HCT116 (cell line): ENCODE data around the gene RTL10. TPM values are rescaled to one million over a fixed set of nuclear protein-coding genes. Genes with fewer than 3 reads are reported as not detected.

Experiments
- ATAC-seq: fragments of 200-7000 bp; cut with Tn5 transposase; 2 replicates; pipeline ENCODE4 v1.9.1; 2020; ENCODE audit warnings: mild to moderate bottlenecking, moderate library complexity
- BruUV-seq: library from RNA; stranded (reverse); fragments of 400-500 nt; replicated peaks from 2 replicates; lab custom pipeline; 2021; lab: Mats Ljungman, UMichigan
- CTCF ChIA-PET: fragments of 300-600 bp; sonication (Branson Sonifier 250); formaldehyde crosslinking; loops from one replicate; lab custom pipeline; 2021; ENCODE audit warnings: antibody characterized with exemption; lab: Charles Lee
- POLR2A ChIA-PET: fragments of 300-600, 350-600 bp; sonication (Branson Sonifier 250); formaldehyde crosslinking; loops from one replicate; lab custom pipeline; 2021; ENCODE audit warnings: antibody characterized with exemption; lab: Charles Lee
- RAD21 ChIA-PET, 2 experiments: fragments of 300-600 bp; sonication (Branson Sonifier 250); formaldehyde crosslinking; loops; one replicate each; lab custom pipeline; 2023; ENCODE audit warnings: low total read pairs in 2 of 2; ENCODE audit not compliant: uncharacterized antibody in 2 of 2, unreplicated experiment in 2 of 2, low non-redundant PET in 1 of 2; lab: Charles Lee
- DNase-seq: peaks from one replicate; pipeline ENCODE4 v3.0.0-alpha.2; 2010; ENCODE audit warnings: low read depth, low spot score
- H2AFZ ChIP-seq: fragments of 200-600 bp; shearing (Covaris generic), sonication (generic); 2 replicates; pipeline ENCODE4 v1.6.1; 2017; ENCODE audit warnings: low read depth, mixed run types, mixed read lengths, antibody characterized with exemption, low read length; ENCODE audit not compliant: poor library complexity, severe bottlenecking
- H3K27ac ChIP-seq: 2 replicates; pipeline ENCODE4 v1.5.1; 2012; ENCODE audit warnings: low read depth, low read length
- H3K27me3 ChIP-seq: fragments of 200-600 bp; sonication (generic); 2 replicates; pipeline ENCODE4 v1.6.1; 2016; ENCODE audit warnings: mixed run types, low read length, mixed read lengths; ENCODE audit not compliant: insufficient read depth
- H3K36me3 ChIP-seq, 2 experiments: fragments of 200-500 bp in 1 of 2; fragments of 200-600 bp in 1 of 2; sonication (Bioruptor generic) in 1 of 2; sonication (generic) in 1 of 2; 2 replicates each; pipeline versions ENCODE4 v1.5.1 to v1.6.1; 2014 to 2016; ENCODE audit warnings: low read length in 2 of 2, inconsistent platforms in 1 of 2, mixed read lengths in 1 of 2, mixed run types in 1 of 2; ENCODE audit not compliant: insufficient read depth in 2 of 2, control insufficient read depth in 1 of 2
- H3K4me1 ChIP-seq, 2 experiments: fragments of 200-600 bp in 1 of 2; sonication (generic) in 1 of 2; 2 replicates each; pipeline versions ENCODE4 v1.5.1 to v1.6.1; 2012 to 2017; ENCODE audit warnings: low read length in 2 of 2, inconsistent platforms in 1 of 2, mild to moderate bottlenecking in 1 of 2, mixed read lengths in 1 of 2, mixed run types in 1 of 2, moderate library complexity in 1 of 2; ENCODE audit not compliant: insufficient read depth in 2 of 2, control insufficient read depth in 1 of 2
- H3K4me2 ChIP-seq: fragments of 200-600 bp; sonication (generic); 2 replicates; pipeline ENCODE4 v1.6.1; 2017; ENCODE audit warnings: mixed run types, low read length, mixed read lengths
- H3K4me3 ChIP-seq, 2 experiments: fragments of 200-600 bp in 1 of 2; sonication (generic) in 1 of 2; replicated peaks in 1 of 2; 2 replicates each; pipeline ENCODE4 v1.5.1; 2011 to 2016; ENCODE audit warnings: low read length in 2 of 2, control low read depth in 1 of 2, low read depth in 1 of 2, mild to moderate bottlenecking in 1 of 2, mixed read lengths in 1 of 2, mixed run types in 1 of 2
- H3K79me2 ChIP-seq: fragments of 200-600 bp; sonication (generic); 2 replicates; pipeline ENCODE4 v1.6.1; 2017; ENCODE audit warnings: mild to moderate bottlenecking, mixed run types, low read length, moderate library complexity, mixed read lengths; ENCODE audit not compliant: insufficient read depth
- H3K9ac ChIP-seq: fragments of 200-600 bp; sonication (generic); 2 replicates; pipeline ENCODE4 v1.6.1; 2016; ENCODE audit warnings: low read length, mixed read lengths
- H3K9me2 ChIP-seq: fragments of 200-600 bp; sonication (generic), shearing (Covaris generic); 2 replicates; pipeline ENCODE4 v1.6.1; 2017; ENCODE audit warnings: mixed run types, mild to moderate bottlenecking, moderate library complexity; ENCODE audit not compliant: insufficient read depth
- H3K9me3 ChIP-seq, 2 experiments: fragments of 200-500 bp in 1 of 2; fragments of 200-600 bp in 1 of 2; sonication (Bioruptor generic) in 1 of 2; sonication (generic) in 1 of 2; 2 replicates each; pipeline ENCODE4 v1.6.1; 2014 to 2017; ENCODE audit warnings: low read length in 2 of 2, mixed read lengths in 2 of 2, inconsistent platforms in 1 of 2, low read depth in 1 of 2, mild to moderate bottlenecking in 1 of 2, mixed run types in 1 of 2, moderate library complexity in 1 of 2; ENCODE audit not compliant: control insufficient read depth in 1 of 2, insufficient read depth in 1 of 2
- H4K20me1 ChIP-seq: fragments of 200-600 bp; sonication (generic), shearing (Covaris generic); 2 replicates; pipeline ENCODE4 v1.6.1; 2017; ENCODE audit warnings: mixed run types, mild to moderate bottlenecking, moderate library complexity; ENCODE audit not compliant: insufficient read depth
- CEBPB ChIP-seq: IDR thresholded peaks from 2 replicates; pipeline ENCODE4 v1.6.1; 2012; ENCODE audit warnings: low read depth
- EGR1 ChIP-seq: IDR thresholded peaks from 2 replicates; pipeline ENCODE4 v1.6.1; 2012; ENCODE audit warnings: low read depth
- EZH2 ChIP-seq: fragments of 200-600 bp; sonication (generic); IDR thresholded peaks from 2 replicates; pipeline ENCODE4 v1.6.1; 2017; ENCODE audit warnings: antibody characterized with exemption, mixed run types
- EZH2phosphoT487 ChIP-seq: fragments of 200-600 bp; IDR thresholded peaks from 2 replicates; pipeline ENCODE4 v1.6.1; 2018; ENCODE audit warnings: antibody characterized with exemption, borderline replicate concordance
- SRF ChIP-seq: IDR thresholded peaks from 2 replicates; pipeline ENCODE4 v1.6.1; 2012; ENCODE audit warnings: low read depth
- intact Hi-C: fragments of 100-400 bp; cut with micrococcal nuclease; formaldehyde crosslinking; loops from 2 replicates; pipeline ENCODE4 v1.10.0; 2022
- total RNA-seq: library from RNA; stranded (reverse); gene quantifications from one replicate; pipeline ENCODE4 v1.2.1, GENCODE V29; 2021; ENCODE audit not compliant: unreplicated experiment
- TF ChIP-seq, protein P1 (sequence below): IDR thresholded peaks from 2 replicates; pipeline ENCODE4 v1.6.1; 2011; ENCODE audit warnings: mild to moderate bottlenecking, low read length, moderate library complexity; ENCODE audit not compliant: insufficient replicate concordance; ENCODE audit errors: extremely low read depth

RTL10 gene
- total RNA-seq, 1 experiment from 2014 or later = 24.6 TPM

DNA sequence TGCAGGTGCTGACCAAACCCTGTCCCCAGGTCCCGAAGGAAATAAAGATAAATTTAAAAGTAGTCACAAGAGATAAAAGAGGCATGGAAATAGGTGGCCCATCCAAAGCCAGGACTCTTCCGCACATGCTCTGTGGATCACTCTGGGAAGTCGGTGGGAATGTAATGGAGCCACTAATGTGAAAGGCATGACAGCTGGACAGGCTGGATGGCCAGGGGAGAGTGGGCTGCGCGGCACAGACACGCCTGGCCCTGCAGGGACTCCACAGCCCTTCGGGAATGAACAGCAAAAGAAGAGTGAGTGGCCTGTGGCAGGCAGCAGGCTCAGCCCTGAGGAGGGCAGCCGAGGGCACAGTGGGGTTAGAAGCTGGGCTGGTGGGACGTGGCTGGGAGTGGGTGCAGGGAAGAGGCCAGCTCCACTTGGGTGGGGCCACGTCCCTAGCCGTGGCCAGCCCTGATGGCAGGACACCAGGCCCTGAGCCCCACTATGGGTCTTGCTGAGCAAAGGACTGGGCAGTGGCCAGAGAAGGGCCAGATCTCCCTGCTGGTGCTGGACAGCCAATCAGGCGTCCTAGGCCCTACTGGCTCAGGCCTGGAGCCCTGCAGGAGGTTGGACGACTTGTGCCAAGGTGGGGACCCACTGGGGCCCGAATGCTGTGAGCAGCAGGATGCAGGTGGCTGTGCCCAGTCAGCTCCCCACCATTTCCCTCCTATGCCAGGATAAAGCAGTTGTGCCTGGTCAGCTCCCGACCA is 31.3 kb upstream of the RTL10 start:
- ATAC-seq (no peak), DNase-seq (no peak)
- Histone ChIP-seq H3K9me2 (no peaks in the 10 kb centered on the region), H3K27me3 (no peaks in the 10 kb centered on the region), H3K36me3 (no peaks in the 10 kb centered on the region), H3K27ac (no peak overlapping the region), H3K4me2 (no peak overlapping the region), H4K20me1 (no peaks in the 10 kb centered on the region), H3K4me1 (peaks cover 20 to 26% of the 10 kb centered on the region in 2 experiments), H3K4me3 (no peak overlapping the region), H3K9ac (no peak overlapping the region), H3K9me3 (no peaks in the 10 kb centered on the region), H3K79me2 (no peaks in the 10 kb centered on the region), H2AFZ (no peak overlapping the region)
- intact Hi-C loops = no loop called here
- no TSS peak for BruUV-seq
- TF ChIP-seq EZH2phosphoT487 (no peak), EZH2 (no peak), EGR1 (no peak)
- TF ChIP-seq, protein P1, sequence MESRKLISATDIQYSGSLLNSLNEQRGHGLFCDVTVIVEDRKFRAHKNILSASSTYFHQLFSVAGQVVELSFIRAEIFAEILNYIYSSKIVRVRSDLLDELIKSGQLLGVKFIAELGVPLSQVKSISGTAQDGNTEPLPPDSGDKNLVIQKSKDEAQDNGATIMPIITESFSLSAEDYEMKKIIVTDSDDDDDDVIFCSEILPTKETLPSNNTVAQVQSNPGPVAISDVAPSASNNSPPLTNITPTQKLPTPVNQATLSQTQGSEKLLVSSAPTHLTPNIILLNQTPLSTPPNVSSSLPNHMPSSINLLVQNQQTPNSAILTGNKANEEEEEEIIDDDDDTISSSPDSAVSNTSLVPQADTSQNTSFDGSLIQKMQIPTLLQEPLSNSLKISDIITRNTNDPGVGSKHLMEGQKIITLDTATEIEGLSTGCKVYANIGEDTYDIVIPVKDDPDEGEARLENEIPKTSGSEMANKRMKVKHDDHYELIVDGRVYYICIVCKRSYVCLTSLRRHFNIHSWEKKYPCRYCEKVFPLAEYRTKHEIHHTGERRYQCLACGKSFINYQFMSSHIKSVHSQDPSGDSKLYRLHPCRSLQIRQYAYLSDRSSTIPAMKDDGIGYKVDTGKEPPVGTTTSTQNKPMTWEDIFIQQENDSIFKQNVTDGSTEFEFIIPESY = no peak
- CTCF ChIA-PET = no interaction called here
- RAD21 ChIA-PET = no interaction called here
- POLR2A ChIA-PET = no interaction called here

DNA sequence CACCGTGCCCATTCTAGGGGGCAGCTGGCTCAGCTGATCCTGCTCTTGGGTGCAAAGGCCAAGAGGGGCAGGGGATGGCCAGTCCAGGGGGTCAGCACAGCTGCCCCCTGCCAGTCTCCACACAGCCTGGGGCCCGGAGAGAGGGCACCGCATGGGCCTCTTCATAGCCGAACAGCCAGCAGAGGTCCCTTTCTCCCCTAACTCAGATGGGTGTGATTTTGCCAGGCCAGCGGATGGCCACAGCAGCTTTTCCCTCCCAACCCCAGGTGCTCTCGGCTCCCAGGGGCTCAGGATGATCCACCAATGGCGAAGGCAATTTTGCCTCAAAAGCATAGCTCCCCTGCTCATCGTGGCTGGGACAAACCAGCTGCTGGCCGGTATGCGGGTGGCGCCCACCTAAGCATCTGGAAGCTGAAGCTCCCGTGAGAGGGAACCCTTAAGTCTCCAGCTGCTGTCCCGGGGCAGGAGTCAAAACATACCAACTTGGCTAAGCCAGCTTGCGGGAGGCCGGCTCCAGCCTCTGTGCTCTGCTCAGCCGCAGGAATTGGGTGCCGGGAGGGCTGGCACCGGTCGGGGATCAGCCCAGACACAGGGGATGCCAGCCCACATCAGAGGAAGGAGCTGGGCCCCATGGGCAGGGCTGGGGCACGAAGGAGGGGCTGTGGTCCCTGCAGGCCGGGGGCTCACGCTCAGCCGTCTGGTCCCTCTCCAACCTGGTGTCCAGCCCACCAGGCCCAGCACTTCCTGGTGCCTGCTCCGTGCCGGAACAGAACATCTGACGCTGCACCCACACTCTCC is 30.5 kb upstream of the RTL10 start:
- H3K9ac ChIP-seq = no peak overlapping the region
- no peaks in the 10 kb centered on the region for H3K9me2 ChIP-seq
- no peak overlapping the region for H2AFZ ChIP-seq
- no peaks in the 10 kb centered on the region for H3K27me3 ChIP-seq
- CTCF ChIA-PET = no interaction called here
- TF ChIP-seq CEBPB = no peak
- TF ChIP-seq SRF = no peak
- no peak overlapping the region for H3K27ac ChIP-seq
- H3K36me3 ChIP-seq = no peaks in the 10 kb centered on the region
- RAD21 ChIA-PET = no interaction called here
- no peak overlapping the region for H3K4me2 ChIP-seq
- ATAC-seq (no peak), DNase-seq (no peak)
- POLR2A ChIA-PET = no interaction called here
- no peaks in the 10 kb centered on the region for H4K20me1 ChIP-seq
- H3K9me3 ChIP-seq = no peaks in the 10 kb centered on the region
- H3K4me3 ChIP-seq = no peak overlapping the region
- BruUV-seq = no TSS peak
- peaks cover 23 to 28% of the 10 kb centered on the region in 2 experiments for H3K4me1 ChIP-seq
- H3K79me2 ChIP-seq = no peaks in the 10 kb centered on the region
- intact Hi-C loops = no loop called here
